Panc1 (cell line): ENCODE measurements around the gene PROSER3.

Experiments
- CTCF ChIP-seq: fragments of 450-650 bp; IDR thresholded peaks from 2 replicates; pipeline ENCODE4 v1.5.1; 2017; ENCODE audit warnings: mild to moderate bottlenecking
- POLR2AphosphoS5 ChIP-seq: IDR thresholded peaks from 2 replicates; pipeline ENCODE4 v1.6.1; 2012; ENCODE audit warnings: mild to moderate bottlenecking, low read depth, low read length, moderate library complexity
- REST ChIP-seq, 2 experiments: IDR thresholded peaks; 2 replicates each; pipeline ENCODE4 v1.6.1; 2011 to 2012; ENCODE audit warnings: low read depth in 2 of 2, control low read depth in 1 of 2, low read length in 1 of 2, mild to moderate bottlenecking in 1 of 2, moderate library complexity in 1 of 2; ENCODE audit not compliant: insufficient read depth in 1 of 2
- SIN3A ChIP-seq: IDR thresholded peaks from 2 replicates; pipeline ENCODE4 v1.6.1; 2012; ENCODE audit warnings: low read depth, mild to moderate bottlenecking, low read length, moderate library complexity, borderline replicate concordance; ENCODE audit not compliant: insufficient read depth
- TCF7L2 ChIP-seq: IDR thresholded peaks from 2 replicates; pipeline ENCODE4 v1.6.1; 2011; ENCODE audit warnings: mild to moderate bottlenecking, low read depth, low read length, inconsistent platforms

GRCh38 chr19:35752746-35753350 is 5.1 kb upstream of the PROSER3 start:
- no peak for TF ChIP-seq CTCF
- TF ChIP-seq REST (IDR thresholded peaks at IDR 0.05; ENCODE audit: insufficient read depth in 1 of 2, low read depth in 2 of 2, low read length in 1 of 2), result no peak
- no peak for TF ChIP-seq SIN3A
- TF ChIP-seq POLR2AphosphoS5, result no peak
- no peak for TF ChIP-seq TCF7L2
